Keratinocyte (primary cell): ENCODE results near the gene FURIN. TPM values are rescaled to one million over a fixed set of nuclear protein-coding genes. Genes with fewer than 3 reads are reported as not detected.
"Not testable (repeated sequence)": the region's sequence is repeated elsewhere in the genome, so short reads cannot be mapped to it uniquely, and the experiment has no call there.

Source experiments
- DNase-seq: peaks from one replicate; pipeline ENCODE4 v3.0.0-alpha.2; 2011; ENCODE audit warnings: low read depth, missing footprints, low spot score
- FAIRE-seq: peaks from 2 replicates; lab custom pipeline; 2011; peaks lifted over from hg19 to GRCh38; lab: Jason Lieb, UNC
- H2AFZ ChIP-seq: 2 replicates; pipeline ENCODE4 v1.6.0; 2012; ENCODE audit warnings: low read length, control low read depth, inconsistent platforms; ENCODE audit not compliant: control insufficient read depth
- H3K27ac ChIP-seq: 2 replicates; pipeline ENCODE4 v1.5.1; 2011; ENCODE audit warnings: low read length; ENCODE audit not compliant: control insufficient read depth, insufficient read depth
- H3K27me3 ChIP-seq: 3 replicates; pipeline ENCODE4 v1.6.0; 2011; ENCODE audit warnings: low read length; ENCODE audit not compliant: control insufficient read depth, insufficient read depth; ENCODE audit errors: extremely low read depth
- H3K36me3 ChIP-seq, 2 experiments: 2 replicates in 1 of 2; 3 replicates in 1 of 2; pipeline ENCODE4 v1.5.1; 2011; ENCODE audit warnings: low read length in 2 of 2, mild to moderate bottlenecking in 1 of 2; ENCODE audit not compliant: control insufficient read depth in 2 of 2, insufficient read depth in 2 of 2; ENCODE audit errors: extremely low read depth in 1 of 2
- H3K4me1 ChIP-seq: 3 replicates; pipeline ENCODE4 v1.5.1; 2011; ENCODE audit warnings: low read length; ENCODE audit not compliant: control insufficient read depth, insufficient read depth; ENCODE audit errors: extremely low read depth
- H3K4me2 ChIP-seq: 3 replicates; pipeline ENCODE4 v1.6.0; 2011; ENCODE audit warnings: low read depth, low read length; ENCODE audit not compliant: control insufficient read depth, insufficient read depth; ENCODE audit errors: extremely low read depth
- H3K4me3 ChIP-seq, 3 experiments: fragments of 200-600 bp in 1 of 3; sonication (generic) in 1 of 3; 2 replicates in 2 of 3; 3 replicates in 1 of 3; pipeline ENCODE4 v1.5.1; 2011 to 2016; ENCODE audit warnings: low read length in 3 of 3, mild to moderate bottlenecking in 3 of 3, control low read depth in 2 of 3, inconsistent platforms in 1 of 3, low read depth in 1 of 3, mixed read lengths in 1 of 3, mixed run types in 1 of 3, moderate library complexity in 1 of 3; ENCODE audit not compliant: control insufficient read depth in 2 of 3, insufficient read depth in 2 of 3; ENCODE audit errors: extremely low read depth in 1 of 3
- H3K79me2 ChIP-seq: 2 replicates; pipeline ENCODE4 v1.6.0; 2012; ENCODE audit warnings: low read length; ENCODE audit not compliant: control insufficient read depth, insufficient read depth
- H3K9ac ChIP-seq: 3 replicates; pipeline ENCODE4 v1.6.0; 2011; ENCODE audit warnings: low read length; ENCODE audit not compliant: control insufficient read depth, insufficient read depth; ENCODE audit errors: extremely low read depth
- H3K9me1 ChIP-seq: 3 replicates; pipeline ENCODE4 v1.6.0; 2011; ENCODE audit warnings: low read length; ENCODE audit not compliant: control insufficient read depth, insufficient read depth; ENCODE audit errors: extremely low read depth
- H3K9me3 ChIP-seq: 2 replicates; pipeline ENCODE4 v1.5.1; 2012; ENCODE audit warnings: low read depth, low read length; ENCODE audit not compliant: control insufficient read depth
- H4K20me1 ChIP-seq: 3 replicates; pipeline ENCODE4 v1.6.0; 2011; ENCODE audit warnings: low read length; ENCODE audit not compliant: control insufficient read depth, insufficient read depth; ENCODE audit errors: extremely low read depth
- CTCF ChIP-seq, 3 experiments: IDR thresholded peaks in 1 of 3; conservative IDR thresholded peaks in 1 of 3; optimal IDR thresholded peaks in 1 of 3; 2 replicates in 2 of 3; 3 replicates in 1 of 3; pipeline versions ENCODE3 to v1.5.1; 2011; ENCODE audit warnings: low read length in 3 of 3, mild to moderate bottlenecking in 3 of 3, moderate library complexity in 2 of 3, control low read depth in 1 of 3, inconsistent platforms in 1 of 3; ENCODE audit not compliant: insufficient read depth in 2 of 3; ENCODE audit errors: extremely low read depth in 1 of 3
- EZH2 ChIP-seq: IDR thresholded peaks from one replicate; pipeline ENCODE4 v1.6.1; 2012; ENCODE audit warnings: inconsistent platforms, mild to moderate bottlenecking, low read length, moderate library complexity
- dilution Hi-C: fragments of 300-500 bp; cut with MboI; formaldehyde crosslinking; loops from one replicate; pipeline ENCODE4 v1.7.0; 2020; ENCODE audit warnings: low sequenced_read_pairs; ENCODE audit not compliant: extremely low pct_ligation_motif_present
- polyA plus RNA-seq, 5 experiments: library from polyadenylated mRNA; depleted of rRNA in 3 of 5; stranded (reverse) in 3 of 5; stranded (forward) in 1 of 5; unstranded in 1 of 5; fragments of >200 nt; gene quantifications; 1 replicate in 1 of 5; 2 replicates in 3 of 5; 3 replicates in 1 of 5; pipeline versions ENCODE4 v1.2.1 to v1.2.3, GENCODE V29; 2011 to 2012; ENCODE audit warnings: missing spikeins in 2 of 5, low read depth in 1 of 5, low replicate concordance in 1 of 5

Gene FURIN
- polyA plus RNA-seq, 1 donor (not counting 4 experiments of a cell fraction or from before 2014, with no cell fraction given) = 22.8 TPM

- H3K27me3 ChIP-seq = no peaks in the 10 kb centered on the region
- H3K4me3 ChIP-seq = no peak overlapping the region
- H4K20me1 ChIP-seq = no peaks in the 10 kb centered on the region
- no peaks in the 10 kb centered on the region for H3K79me2 ChIP-seq
- H3K36me3 ChIP-seq = no peaks in the 10 kb centered on the region
- no peaks in the 10 kb centered on the region for H3K9me3 ChIP-seq
- FAIRE-seq (no peak), DNase-seq (no peak)
- no peak overlapping the region for H2AFZ ChIP-seq
- H3K9ac ChIP-seq = no peak overlapping the region
- H3K9me1 ChIP-seq = no peaks in the 10 kb centered on the region
- dilution Hi-C loops = no loop called here
- TF ChIP-seq CTCF (optimal IDR thresholded peaks at IDR 0.05 in 1 of 3, IDR thresholded peaks at IDR 0.05 in 1 of 3, conservative IDR thresholded peaks at IDR 0.05 in 1 of 3; ENCODE audit: extremely low read depth in 1 of 3, insufficient read depth in 2 of 3, low read length in 3 of 3) = peak in 1 of 3 experiments; percentile 19
- no peak for TF ChIP-seq EZH2
- H3K4me1 ChIP-seq = no peaks in the 10 kb centered on the region
- H3K4me2 ChIP-seq = no peak overlapping the region
- H3K27ac ChIP-seq = no peak overlapping the region
These were observed 27.3 kb downstream of the FURIN start for GRCh38 chr15:90895571-90896117.

GRCh38 chr15:90897131-90897655, 28.8 kb downstream of the FURIN start:
- H2AFZ ChIP-seq, H3K4me2 ChIP-seq, H3K9me3 ChIP-seq, H3K27me3 ChIP-seq, DNase-seq, dilution Hi-C loops, H3K36me3 ChIP-seq, H3K9me1 ChIP-seq, H3K27ac ChIP-seq, H3K9ac ChIP-seq, FAIRE-seq, H4K20me1 ChIP-seq, H3K4me3 ChIP-seq, H3K4me1 ChIP-seq, H3K79me2 ChIP-seq: not testable (repeated sequence)
